ENCODE results near the gene ABTB2. TPM values are rescaled to one million over a fixed set of nuclear protein-coding genes. Genes with fewer than 3 reads are reported as not detected.

ABTB2 gene
- total and polyA plus RNA-seq, 2 experiments from 2014 or later, result 12.4 to 14.3 TPM

- WGBS (ENCODE audit: low lambda C conversion rate, missing lambda C conversion rate), result 94% methylated on average over 8 of the region's 8 CpGs
- H3K4me2 ChIP-seq, result no peak overlapping the region
- DNase-seq (ENCODE audit: low spot score), result no peak
- no peaks in the 10 kb centered on the region for H3K79me2 ChIP-seq
- H3K36me3 ChIP-seq (replicated peaks; ENCODE audit: insufficient read depth, low read depth), result no peaks in the 10 kb centered on the region
- H3K9me2 ChIP-seq (replicated peaks; ENCODE audit: insufficient read depth), result no peaks in the 10 kb centered on the region
- no peak overlapping the region for H3K4me3 ChIP-seq
- H3K9me3 ChIP-seq (ENCODE audit: low read depth), result no peaks in the 10 kb centered on the region
- TF ChIP-seq CTCF (IDR thresholded peaks at IDR 0.05; ENCODE audit: poor library complexity) (no peak), EZH2phosphoT487 (IDR thresholded peaks at IDR 0.05; ENCODE audit: low read depth, severe bottlenecking, unreplicated experiment) (no peak), EZH2 (IDR thresholded peaks at IDR 0.05; ENCODE audit: borderline replicate concordance) (no peak)
- peaks cover 11% of the 10 kb centered on the region for H3K4me1 ChIP-seq (ENCODE audit: insufficient read depth)
- no peak overlapping the region for H3K27ac ChIP-seq
- H2AFZ ChIP-seq, result no peak overlapping the region
- H4K20me1 ChIP-seq (ENCODE audit: insufficient read depth, poor library complexity, severe bottlenecking), result no peaks in the 10 kb centered on the region
- H3K27me3 ChIP-seq, result no peaks in the 10 kb centered on the region
Measured at GRCh38 chr11:34147581-34147980, 210.2 kb downstream of the ABTB2 start.

GRCh38 chr11:34146866-34147265, 210.9 kb downstream of the ABTB2 start:
- WGBS (ENCODE audit: low lambda C conversion rate, missing lambda C conversion rate), result 94% methylated on average over 5 of the region's 5 CpGs
- DNase-seq (ENCODE audit: low spot score), result no peak
- no peak overlapping the region for H3K27ac ChIP-seq
- H3K4me3 ChIP-seq, result no peak overlapping the region
- no peak overlapping the region for H3K4me2 ChIP-seq
- no peaks in the 10 kb centered on the region for H3K9me2 ChIP-seq (replicated peaks; ENCODE audit: insufficient read depth)
- H3K9me3 ChIP-seq (ENCODE audit: low read depth), result no peaks in the 10 kb centered on the region
- H2AFZ ChIP-seq, result no peak overlapping the region
- H4K20me1 ChIP-seq (ENCODE audit: insufficient read depth, poor library complexity, severe bottlenecking), result no peaks in the 10 kb centered on the region
- peaks cover 11% of the 10 kb centered on the region for H3K4me1 ChIP-seq (ENCODE audit: insufficient read depth)
- no peaks in the 10 kb centered on the region for H3K36me3 ChIP-seq (replicated peaks; ENCODE audit: insufficient read depth, low read depth)
- TF ChIP-seq EZH2phosphoT487 (IDR thresholded peaks at IDR 0.05; ENCODE audit: low read depth, severe bottlenecking, unreplicated experiment) (no peak), EZH2 (IDR thresholded peaks at IDR 0.05; ENCODE audit: borderline replicate concordance) (no peak), CTCF (IDR thresholded peaks at IDR 0.05; ENCODE audit: poor library complexity) (no peak)
- no peaks in the 10 kb centered on the region for H3K79me2 ChIP-seq
- no peaks in the 10 kb centered on the region for H3K27me3 ChIP-seq

- Histone ChIP-seq H3K4me3 (no peak overlapping the region), H3K36me3 (replicated peaks; ENCODE audit: insufficient read depth, low read depth) (no peaks in the 10 kb centered on the region), H3K9me3 (ENCODE audit: low read depth) (no peaks in the 10 kb centered on the region), H2AFZ (no peak overlapping the region), H4K20me1 (ENCODE audit: insufficient read depth, poor library complexity, severe bottlenecking) (no peaks in the 10 kb centered on the region), H3K27ac (no peak overlapping the region), H3K4me1 (ENCODE audit: insufficient read depth) (peaks cover 11% of the 10 kb centered on the region), H3K4me2 (no peak overlapping the region), H3K9me2 (replicated peaks; ENCODE audit: insufficient read depth) (no peaks in the 10 kb centered on the region), H3K79me2 (no peaks in the 10 kb centered on the region), H3K27me3 (no peaks in the 10 kb centered on the region)
- TF ChIP-seq CTCF (IDR thresholded peaks at IDR 0.05; ENCODE audit: poor library complexity) (no peak), EZH2 (IDR thresholded peaks at IDR 0.05; ENCODE audit: borderline replicate concordance) (no peak), EZH2phosphoT487 (IDR thresholded peaks at IDR 0.05; ENCODE audit: low read depth, severe bottlenecking, unreplicated experiment) (no peak)
- DNase-seq (ENCODE audit: low spot score), result no peak
- 96% methylated on average over 12 of the region's 12 CpGs for WGBS (ENCODE audit: low lambda C conversion rate, missing lambda C conversion rate)
Measured at GRCh38 chr11:34146411-34146810, 211.4 kb downstream of the ABTB2 start.
